HG03103 (cell line): Measurements from ENCODE around the gene BTBD7.

ENCODE experiments used
- ATAC-seq: cut with Tn5 transposase; IDR thresholded peaks from one replicate; pipeline ENCODE4 v1.9.1; 2021; ENCODE audit warnings: low read depth; ENCODE audit not compliant: unreplicated experiment

The BTBD7 gene

DNA sequence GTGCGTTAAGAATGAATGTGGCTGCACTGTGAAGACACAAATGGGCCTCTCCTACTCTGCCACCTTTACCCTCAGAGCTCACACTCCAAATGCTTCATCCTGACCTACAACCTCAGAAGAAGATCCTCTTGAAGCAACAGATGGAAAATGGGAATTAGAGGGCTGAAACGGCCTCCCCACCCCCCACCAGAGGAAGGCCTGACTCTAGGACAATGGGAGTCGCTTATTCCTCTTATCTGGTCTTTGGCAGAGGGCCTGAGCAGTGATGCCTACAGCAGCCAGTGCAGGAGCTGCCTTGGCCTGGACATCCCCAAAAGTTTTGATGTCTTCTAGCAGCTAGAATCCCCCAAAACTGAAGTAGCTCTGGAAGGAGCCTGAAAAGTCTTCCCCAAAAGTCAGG is 29.2 kb downstream of the BTBD7 start:
- no peak for ATAC-seq

- ATAC-seq, result no peak
These were observed 29.9 kb downstream of the BTBD7 start for GRCh38 chr14:93302688-93303581.

- ATAC-seq, result no peak
These were observed 30.9 kb downstream of the BTBD7 start for GRCh38 chr14:93301821-93302447.

- ATAC-seq, result no peak
These were observed 33.0 kb downstream of the BTBD7 start for GRCh38 chr14:93299866-93300265.

- no peak for ATAC-seq
These were observed 33.4 kb downstream of the BTBD7 start for GRCh38 chr14:93299416-93299815.

- ATAC-seq, result no peak
These were observed 37.2 kb downstream of the BTBD7 start for GRCh38 chr14:93295541-93296220.

- no peak for ATAC-seq
These were observed 46.5 kb downstream of the BTBD7 start for GRCh38 chr14:93286212-93286890.

GRCh38 chr14:93285044-93285443 is 47.8 kb downstream of the BTBD7 start:
- ATAC-seq, result no peak

- no peak for ATAC-seq
These were observed 50.9 kb downstream of the BTBD7 start for GRCh38 chr14:93281937-93282336.

GRCh38 chr14:93280743-93281142 is 52.1 kb downstream of the BTBD7 start:
- no peak for ATAC-seq

DNA sequence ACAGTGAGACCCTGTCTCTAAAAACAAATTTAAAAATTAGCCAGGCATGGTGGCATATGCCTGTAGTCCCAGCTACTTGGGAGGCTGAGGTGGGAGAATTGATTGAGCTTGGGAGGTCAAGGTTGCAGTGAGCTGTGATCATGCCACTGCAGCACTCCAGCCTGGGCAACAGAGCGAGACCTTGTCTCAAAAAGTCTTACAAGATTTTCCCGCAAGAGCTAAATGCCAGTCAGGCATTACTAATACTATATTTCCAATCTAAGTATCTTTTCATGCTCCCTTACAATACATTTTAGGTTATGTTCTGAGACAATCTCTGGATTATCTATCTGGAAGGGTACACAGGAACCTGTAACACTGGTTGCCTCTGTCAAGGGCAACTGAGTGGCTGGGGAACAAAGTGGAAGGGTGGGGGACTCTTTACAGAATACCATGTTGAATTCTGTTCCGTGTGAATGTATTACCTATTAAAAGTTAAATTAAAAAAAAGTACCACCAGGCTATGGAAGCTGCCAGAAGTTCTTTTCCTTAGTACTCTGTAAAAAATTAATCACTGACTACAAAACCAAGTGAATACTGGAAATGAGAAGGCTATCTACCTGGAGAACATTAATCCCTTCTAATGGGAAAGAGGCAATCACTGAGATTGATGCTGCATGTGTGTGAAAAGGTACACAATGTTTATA is 56.7 kb downstream of the BTBD7 start:
- no peak for ATAC-seq

GRCh38 chr14:93274055-93274806 is 58.6 kb downstream of the BTBD7 start:
- no peak for ATAC-seq

GRCh38 chr14:93271111-93271510 is 61.7 kb downstream of the BTBD7 start:
- ATAC-seq, result no peak

GRCh38 chr14:93269341-93270068 is 63.3 kb downstream of the BTBD7 start:
- no peak for ATAC-seq

DNA sequence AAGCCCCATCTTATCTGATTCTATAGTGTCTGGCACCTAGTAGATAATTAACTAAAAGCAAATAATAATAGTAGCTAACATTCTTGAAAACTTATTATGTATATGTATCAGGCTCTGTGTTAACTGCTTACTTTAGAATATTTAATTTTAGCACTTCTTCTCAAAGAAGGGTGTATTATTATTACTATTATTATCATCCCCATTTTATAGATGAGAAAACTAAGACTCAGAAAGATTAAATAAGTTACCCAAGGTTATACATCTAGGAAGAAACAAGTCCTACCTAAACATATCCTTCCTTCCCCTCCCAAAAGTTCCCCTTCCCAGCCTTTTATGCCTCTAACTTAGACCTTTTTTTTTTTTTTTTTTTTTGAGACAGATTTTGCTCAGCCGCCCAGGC is 64.4 kb downstream of the BTBD7 start:
- no peak for ATAC-seq

- no peak for ATAC-seq
These were observed 65.6 kb downstream of the BTBD7 start for GRCh38 chr14:93267149-93267711.

GRCh38 chr14:93266127-93266526 is 66.7 kb downstream of the BTBD7 start:
- ATAC-seq, result no peak

GRCh38 chr14:93263416-93263815 is 69.4 kb downstream of the BTBD7 start:
- ATAC-seq, result no peak

DNA sequence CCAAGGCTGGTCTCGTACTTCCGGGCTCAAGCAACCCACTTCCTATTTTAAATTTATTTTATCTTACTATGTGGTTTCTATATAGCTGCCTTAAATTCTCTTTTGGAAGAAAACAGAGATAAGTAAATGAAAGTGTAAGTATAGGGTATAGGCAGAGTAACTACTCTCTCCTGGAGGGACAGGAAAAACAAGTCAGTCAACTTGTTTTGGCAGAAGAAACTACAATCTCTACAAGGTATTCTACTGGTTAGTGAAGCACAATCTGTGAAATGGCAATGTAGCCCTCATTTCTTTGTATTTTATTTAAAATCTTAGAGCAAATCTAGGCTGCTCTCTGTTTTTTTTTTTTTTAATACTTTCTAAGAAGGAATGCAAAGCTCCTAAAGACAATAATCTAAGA is 70.4 kb downstream of the BTBD7 start:
- no peak for ATAC-seq
